Panc1 (cell line): ENCODE measurements around the gene KCNJ9. TPM values are rescaled to one million over a fixed set of nuclear protein-coding genes. Genes with fewer than 3 reads are reported as not detected.
A peak's percentile ranks its signal among the peaks of the same experiment; 100 is the strongest.

Experiments
- ATAC-seq: fragments of 200-7000 bp; cut with Tn5 transposase; 2 replicates; pipeline ENCODE4 v1.9.1; 2020; ENCODE audit warnings: mild to moderate bottlenecking, moderate library complexity
- BruUV-seq: library from RNA; stranded (reverse); fragments of 400-500 nt; replicated peaks from 2 replicates; lab custom pipeline; 2021; lab: Mats Ljungman, UMichigan
- CTCF ChIA-PET: fragments of 300-600 bp; sonication (Branson Sonifier 250); formaldehyde crosslinking; loops from one replicate; lab custom pipeline; 2022; ENCODE audit warnings: antibody characterized with exemption; lab: Charles Lee
- POLR2A ChIA-PET: fragments of 300-600 bp; sonication (Branson Sonifier 250); formaldehyde crosslinking; loops from one replicate; lab custom pipeline; 2022; ENCODE audit warnings: antibody characterized with exemption; lab: Charles Lee
- DNase-seq: peaks from one replicate; pipeline ENCODE4 v3.0.0-alpha.2; 2010; ENCODE audit warnings: low read depth, low spot score
- H3K27ac ChIP-seq: 2 replicates; pipeline ENCODE4 v1.5.1; 2011; ENCODE audit warnings: mild to moderate bottlenecking, low read length, inconsistent platforms
- H3K27me3 ChIP-seq: fragments of 200-500 bp; sonication (Bioruptor generic); 2 replicates; pipeline ENCODE4 v1.6.0; 2014; ENCODE audit warnings: low read length, inconsistent platforms; ENCODE audit not compliant: control insufficient read depth, insufficient read depth
- H3K36me3 ChIP-seq: fragments of 200-500 bp; sonication (Bioruptor generic); 2 replicates; pipeline ENCODE4 v1.5.1; 2014; ENCODE audit warnings: inconsistent platforms, mild to moderate bottlenecking, low read length, moderate library complexity; ENCODE audit not compliant: control insufficient read depth, insufficient read depth
- H3K4me1 ChIP-seq: 2 replicates; pipeline ENCODE4 v1.5.1; 2011; ENCODE audit warnings: inconsistent platforms, mild to moderate bottlenecking, low read length, moderate library complexity; ENCODE audit not compliant: control insufficient read depth, insufficient read depth
- H3K4me3 ChIP-seq, 2 experiments: 2 replicates each; pipeline ENCODE4 v1.5.1; 2011 to 2012; ENCODE audit warnings: low read depth in 2 of 2, low read length in 2 of 2, mild to moderate bottlenecking in 2 of 2, inconsistent platforms in 1 of 2, moderate library complexity in 1 of 2
- H3K9me3 ChIP-seq: fragments of 200-500 bp; sonication (Bioruptor generic); 2 replicates; pipeline ENCODE4 v1.5.1; 2014; ENCODE audit warnings: low read depth, mild to moderate bottlenecking, inconsistent platforms, low read length, moderate library complexity; ENCODE audit not compliant: control insufficient read depth, insufficient read depth
- CTCF ChIP-seq: fragments of 450-650 bp; IDR thresholded peaks from 2 replicates; pipeline ENCODE4 v1.5.1; 2017; ENCODE audit warnings: mild to moderate bottlenecking
- POLR2AphosphoS5 ChIP-seq: IDR thresholded peaks from 2 replicates; pipeline ENCODE4 v1.6.1; 2012; ENCODE audit warnings: mild to moderate bottlenecking, low read depth, low read length, moderate library complexity
- REST ChIP-seq, 2 experiments: IDR thresholded peaks; 2 replicates each; pipeline ENCODE4 v1.6.1; 2011 to 2012; ENCODE audit warnings: low read depth in 2 of 2, control low read depth in 1 of 2, low read length in 1 of 2, mild to moderate bottlenecking in 1 of 2, moderate library complexity in 1 of 2; ENCODE audit not compliant: insufficient read depth in 1 of 2
- SIN3A ChIP-seq: IDR thresholded peaks from 2 replicates; pipeline ENCODE4 v1.6.1; 2012; ENCODE audit warnings: low read depth, mild to moderate bottlenecking, low read length, moderate library complexity, borderline replicate concordance; ENCODE audit not compliant: insufficient read depth
- TCF7L2 ChIP-seq: IDR thresholded peaks from 2 replicates; pipeline ENCODE4 v1.6.1; 2011; ENCODE audit warnings: mild to moderate bottlenecking, low read depth, low read length, inconsistent platforms
- in situ Hi-C: cut with HindIII; loops from 2 replicates; pipeline ENCODE4 v1.10.0; 2016; ENCODE audit warnings: low sequenced_read_pairs, low pct_unique_long_range_greater_than_20kb
- intact Hi-C: fragments of 100-400 bp; cut with micrococcal nuclease; formaldehyde crosslinking; loops from one replicate; pipeline ENCODE4 v1.10.0; 2022; ENCODE audit not compliant: unreplicated experiment
- total RNA-seq: library from RNA; stranded (reverse); gene quantifications from one replicate; pipeline ENCODE4 v1.2.1, GENCODE V29; 2021; ENCODE audit not compliant: unreplicated experiment

Gene KCNJ9
- total RNA-seq, 1 experiment from 2014 or later: not detected

DNA sequence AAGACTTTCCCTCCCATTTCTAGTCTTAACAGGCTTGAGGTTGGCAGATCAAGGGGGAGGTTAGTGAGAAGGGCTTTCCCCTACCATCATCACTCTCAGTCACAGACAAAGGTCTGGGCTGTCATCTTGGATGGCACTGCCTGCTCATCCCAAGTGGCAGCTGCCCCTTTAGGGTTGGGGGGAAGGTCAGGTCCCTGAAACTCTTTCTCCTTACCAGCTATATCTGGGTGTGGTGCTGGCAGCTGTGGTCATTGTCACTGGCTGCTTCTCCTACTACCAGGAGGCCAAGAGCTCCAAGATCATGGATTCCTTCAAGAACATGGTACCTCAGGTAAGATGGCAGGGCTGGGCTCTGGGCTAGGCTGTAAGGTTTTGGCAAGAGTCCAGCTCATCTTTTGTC, 42.4 kb downstream of the KCNJ9 start:
- DNase-seq (no peak), ATAC-seq (no peak)
- H3K27me3 ChIP-seq: no peaks in the 10 kb centered on the region
- BruUV-seq: no TSS peak
- no peaks in the 10 kb centered on the region for H3K9me3 ChIP-seq
- no peaks in the 10 kb centered on the region for H3K4me1 ChIP-seq
- in situ Hi-C loops (no loop called here), intact Hi-C loops (no loop called here)
- no peak for TF ChIP-seq POLR2AphosphoS5
- TF ChIP-seq SIN3A: no peak
- TF ChIP-seq REST (IDR thresholded peaks at IDR 0.05; ENCODE audit: insufficient read depth in 1 of 2, low read depth in 2 of 2, low read length in 1 of 2): no peak
- TF ChIP-seq TCF7L2: no peak
- no peak for TF ChIP-seq CTCF
- ChIA-PET POLR2A (no interaction called here), CTCF (no interaction called here)
- no peak overlapping the region for H3K4me3 ChIP-seq
- no peak overlapping the region for H3K27ac ChIP-seq
- H3K36me3 ChIP-seq: no peaks in the 10 kb centered on the region

- H3K4me1 ChIP-seq: no peaks in the 10 kb centered on the region
- intact Hi-C loops (no loop called here), in situ Hi-C loops (no loop called here)
- no peak overlapping the region for H3K4me3 ChIP-seq
- POLR2A ChIA-PET: no interaction called here
- BruUV-seq: no TSS peak
- H3K27ac ChIP-seq: no peak overlapping the region
- no peaks in the 10 kb centered on the region for H3K9me3 ChIP-seq
- ATAC-seq: peak; percentile 57
- peak; percentile 82 for DNase-seq
- H3K36me3 ChIP-seq: no peaks in the 10 kb centered on the region
- TF ChIP-seq CTCF (no peak), SIN3A (no peak), TCF7L2 (no peak), REST (IDR thresholded peaks at IDR 0.05; ENCODE audit: insufficient read depth in 1 of 2, low read depth in 2 of 2, low read length in 1 of 2) (no peak), POLR2AphosphoS5 (no peak)
- no peaks in the 10 kb centered on the region for H3K27me3 ChIP-seq
- CTCF ChIA-PET: no interaction called here
Measured at GRCh38 chr1:160124705-160125478, 43.6 kb downstream of the KCNJ9 start.
